HepG2 (cell line): ENCODE data around the gene GABRB1. TPM values are rescaled to one million over a fixed set of nuclear protein-coding genes. Genes with fewer than 3 reads are reported as not detected.

Experiments used
- ATAC-seq: fragments of 200-7000 bp; cut with Tn5 transposase; 3 replicates; pipeline ENCODE4 v1.9.1; 2020; ENCODE audit warnings: mild to moderate bottlenecking, moderate library complexity
- BruUV-seq: library from RNA; stranded (reverse); fragments of 400-500 nt; replicated peaks from 2 replicates; lab custom pipeline; 2021; lab: Mats Ljungman, UMichigan
- CTCF ChIA-PET: fragments of 300-600 bp; formaldehyde crosslinking; extraction: SDS; loops from one replicate; lab custom pipeline; 2021; ENCODE audit warnings: low total read pairs, inconsistent platforms, low intra/inter-chr PET ratio; lab: Yijun Ruan, JAX
- POLR2A ChIA-PET: fragments of 350-600 bp; sonication (Branson Sonifier 250); formaldehyde crosslinking; loops from one replicate; lab custom pipeline; 2020; ENCODE audit warnings: antibody characterized with exemption, inconsistent platforms; lab: Yijun Ruan, JAX
- DNase-seq: peaks from one replicate; pipeline ENCODE4 v3.0.0-alpha.2; 2015; ENCODE audit warnings: low spot score
- FAIRE-seq: peaks from 3 replicates; lab custom pipeline; 2011; peaks lifted over from hg19 to GRCh38; lab: Jason Lieb, UNC
- H2AFZ ChIP-seq: one replicate; pipeline ENCODE4 v1.6.1; 2011; ENCODE audit warnings: low read length, inconsistent platforms
- H3K27ac ChIP-seq: fragments of 300-600 bp; 3 replicates; pipeline ENCODE4 v1.8.0; 2011; ENCODE audit warnings: mixed run types, mild to moderate bottlenecking, mixed read lengths, low read length, inconsistent platforms; ENCODE audit not compliant: insufficient read depth; ENCODE audit errors: extremely low read length
- H3K27me3 ChIP-seq, 2 experiments: fragments of 200-600 bp in 1 of 2; 2 replicates in 1 of 2; 3 replicates in 1 of 2; pipeline versions ENCODE4 v1.6.0 to v1.8.0; 2011; ENCODE audit warnings: low read length in 2 of 2, mild to moderate bottlenecking in 2 of 2, moderate library complexity in 2 of 2, inconsistent platforms in 1 of 2; ENCODE audit not compliant: insufficient read depth in 2 of 2, control insufficient read depth in 1 of 2
- H3K36me3 ChIP-seq, 2 experiments: fragments of 200-600 bp in 1 of 2; replicated peaks in 1 of 2; 2 replicates in 1 of 2; 3 replicates in 1 of 2; pipeline versions ENCODE4 v1.5.1 to v1.8.0; 2011; ENCODE audit warnings: low read length in 2 of 2, inconsistent platforms in 1 of 2; ENCODE audit not compliant: insufficient read depth in 2 of 2, control insufficient read depth in 1 of 2
- H3K4me1 ChIP-seq: 2 replicates; pipeline ENCODE4 v1.5.1; 2012; ENCODE audit warnings: low read length, inconsistent platforms; ENCODE audit not compliant: insufficient read depth
- H3K4me2 ChIP-seq: 2 replicates; pipeline ENCODE4 v1.6.0; 2011; ENCODE audit warnings: low read depth, low read length, inconsistent platforms
- H3K4me3 ChIP-seq, 3 experiments: fragments of 200-600 bp in 1 of 3; sonication (generic), shearing (Covaris generic) in 1 of 3; replicated peaks in 1 of 3; 2 replicates each; pipeline ENCODE4 v1.5.1; 2011 to 2016; ENCODE audit warnings: low read length in 3 of 3, inconsistent platforms in 2 of 3, low read depth in 2 of 3, mild to moderate bottlenecking in 2 of 3, control low read depth in 1 of 3, mixed read lengths in 1 of 3; ENCODE audit not compliant: insufficient read depth in 1 of 3
- H3K79me2 ChIP-seq: one replicate; pipeline ENCODE4 v1.6.1; 2011; ENCODE audit warnings: low read length, inconsistent platforms; ENCODE audit not compliant: insufficient read depth
- H3K9ac ChIP-seq: 2 replicates; pipeline ENCODE4 v1.6.0; 2011; ENCODE audit warnings: mild to moderate bottlenecking, low read depth, low read length, inconsistent platforms; ENCODE audit not compliant: insufficient read depth
- H3K9me3 ChIP-seq: 2 replicates; pipeline ENCODE4 v1.5.1; 2012; ENCODE audit warnings: mild to moderate bottlenecking, low read length
- H4K20me1 ChIP-seq: 2 replicates; pipeline ENCODE4 v1.6.0; 2011; ENCODE audit warnings: inconsistent platforms, mild to moderate bottlenecking, low read length, moderate library complexity; ENCODE audit not compliant: insufficient read depth
- FOXA3 ChIP-seq: IDR thresholded peaks from 2 replicates; pipeline ENCODE4 v1.6.1; 2016; ENCODE audit warnings: missing genetic modification reagents, missing compliant biosample characterization
- GTF2F1 ChIP-seq: fragments of 150-350 bp; IDR thresholded peaks from 2 replicates; pipeline ENCODE4 v1.6.1; 2014; ENCODE audit warnings: low read length
- LCORL ChIP-seq, 2 experiments: fragments of 450-650 bp in 1 of 2; sonication (generic) in 1 of 2; formaldehyde crosslinking in 1 of 2; IDR thresholded peaks; 2 replicates each; pipeline versions ENCODE4 v1.5.0 to v1.6.1; 2017 to 2020; ENCODE audit warnings: antibody characterized with exemption in 1 of 2, missing genetic modification reagents in 1 of 2
- MTF2 ChIP-seq: sonication (generic); formaldehyde crosslinking; IDR thresholded peaks from 2 replicates; pipeline ENCODE4 v1.5.0; 2020; ENCODE audit warnings: missing genetic modification reagents, borderline replicate concordance
- NFKBIZ ChIP-seq: IDR thresholded peaks from 2 replicates; pipeline ENCODE4 v1.6.1; 2018; ENCODE audit warnings: missing genetic modification reagents, missing compliant biosample characterization
- RFXANK ChIP-seq: IDR thresholded peaks from 2 replicates; pipeline ENCODE4 v1.6.1; 2016
- TCF7L2 ChIP-seq: IDR thresholded peaks from 2 replicates; pipeline ENCODE4 v1.6.1; 2011; ENCODE audit warnings: mild to moderate bottlenecking, low read depth, low read length, moderate library complexity
- TGIF2 ChIP-seq: IDR thresholded peaks from 2 replicates; pipeline ENCODE4 v1.6.1; 2016; ENCODE audit warnings: control low read depth, missing compliant biosample characterization
- ZNF253 ChIP-seq: sonication (generic); formaldehyde crosslinking; IDR thresholded peaks from 2 replicates; pipeline ENCODE4 v1.8.0; 2022; ENCODE audit warnings: mild to moderate bottlenecking, missing genetic modification reagents, borderline replicate concordance
- ZNF326 ChIP-seq: sonication (generic); formaldehyde crosslinking; IDR thresholded peaks from 2 replicates; pipeline ENCODE4 v1.4.0; 2020; ENCODE audit warnings: missing genetic modification reagents, borderline replicate concordance
- ZNF343 ChIP-seq: sonication (generic); formaldehyde crosslinking; IDR thresholded peaks from 2 replicates; pipeline ENCODE4 v1.4.0; 2020; ENCODE audit warnings: mild to moderate bottlenecking, missing genetic modification reagents
- ZNF468 ChIP-seq: sonication (generic); formaldehyde crosslinking; IDR thresholded peaks from 2 replicates; pipeline ENCODE4 v1.8.0; 2022; ENCODE audit warnings: mild to moderate bottlenecking, moderate library complexity, missing genetic modification reagents
- WGBS: methylation state at CpG from one replicate; pipeline ENCODE4 v1.1.6; 2017; ENCODE audit warnings: low lambda C conversion rate; 5-methylcytosine and 5-hydroxymethylcytosine counted together
- in situ Hi-C: cut with HindIII; loops from 2 replicates; pipeline ENCODE4 v1.10.0; 2017; ENCODE audit warnings: low pct_unique_long_range_greater_than_20kb; ENCODE audit not compliant: extremely low pct_ligation_motif_present
- intact Hi-C: fragments of 100-400 bp; cut with micrococcal nuclease; formaldehyde crosslinking; loops from one replicate; pipeline ENCODE4 v1.10.0; 2022; ENCODE audit not compliant: unreplicated experiment
- polyA plus RNA-seq, 8 experiments: library from polyadenylated mRNA; depleted of rRNA in 3 of 8; stranded (reverse) in 7 of 8; unstranded in 1 of 8; fragments of >200 nt; fragmentation: Illumina TruSeq in 4 of 8; extraction: Trizol in 4 of 8; gene quantifications; 2 replicates each; pipeline versions ENCODE4 v1.2.1 to v1.2.3, GENCODE V29; 2011 to 2016; ENCODE audit warnings: low read depth in 4 of 8, missing spikeins in 1 of 8, mixed read lengths in 1 of 8; ENCODE audit not compliant: insufficient read depth in 1 of 8
- total RNA-seq, 5 experiments: library from RNA; depleted of rRNA; stranded (reverse); fragments of >200 nt; fragmentation: Illumina TruSeq; extraction: Trizol; gene quantifications; 2 replicates each; pipeline ENCODE4 v1.2.3, GENCODE V29; 2016; ENCODE audit warnings: low read depth in 1 of 5
- TF ChIP-seq, protein P1 (sequence below): IDR thresholded peaks from 2 replicates; pipeline ENCODE4 v1.6.1; 2016; ENCODE audit warnings: missing compliant biosample characterization, missing genetic modification reagents, borderline replicate concordance
- TF ChIP-seq, protein P2 (sequence below): sonication (generic); formaldehyde crosslinking; IDR thresholded peaks from 2 replicates; pipeline ENCODE4 v1.5.1; 2020; ENCODE audit warnings: missing genetic modification reagents, mild to moderate bottlenecking, borderline replicate concordance
- TF ChIP-seq, protein P3 (sequence below): sonication (generic); formaldehyde crosslinking; IDR thresholded peaks from 2 replicates; pipeline ENCODE4 v1.5.0; 2020; ENCODE audit warnings: missing genetic modification reagents, mild to moderate bottlenecking, borderline replicate concordance
- TF ChIP-seq, protein P4 (sequence below): sonication (generic); formaldehyde crosslinking; conservative IDR thresholded peaks from 2 replicates; pipeline ENCODE4 v1.8.0; 2022; ENCODE audit warnings: low read depth, missing genetic modification reagents
- TF ChIP-seq, protein P5 (sequence below): sonication (generic); formaldehyde crosslinking; IDR thresholded peaks from 2 replicates; pipeline ENCODE4 v1.4.0; 2020; ENCODE audit warnings: missing genetic modification reagents, mild to moderate bottlenecking, borderline replicate concordance

The GABRB1 gene
- total and polyA plus RNA-seq, 2 of the 13 experiments (the other 11 are each of a cell fraction or from before 2014, with no cell fraction given) = not detected

DNA sequence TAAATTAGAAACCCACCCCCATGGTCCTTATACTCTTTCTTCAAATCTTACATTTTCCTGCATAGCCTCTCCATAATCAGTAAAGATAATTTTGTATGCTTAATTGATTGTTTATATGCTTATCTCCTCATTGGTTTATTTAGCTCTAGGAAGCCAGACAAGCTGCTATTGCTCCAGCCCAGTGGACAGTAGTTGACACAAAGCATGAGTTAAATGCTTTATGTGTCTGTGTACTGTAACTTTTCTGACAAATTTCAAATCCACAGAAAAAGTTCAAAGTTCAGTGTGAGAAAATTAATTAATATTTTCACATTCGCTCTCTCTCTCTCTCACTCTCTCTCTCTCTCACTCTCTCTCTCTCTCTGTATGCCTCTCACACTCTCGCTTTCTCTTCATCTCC lies 181.7 kb downstream of the GABRB1 start (continued):
- TF ChIP-seq, protein P1, sequence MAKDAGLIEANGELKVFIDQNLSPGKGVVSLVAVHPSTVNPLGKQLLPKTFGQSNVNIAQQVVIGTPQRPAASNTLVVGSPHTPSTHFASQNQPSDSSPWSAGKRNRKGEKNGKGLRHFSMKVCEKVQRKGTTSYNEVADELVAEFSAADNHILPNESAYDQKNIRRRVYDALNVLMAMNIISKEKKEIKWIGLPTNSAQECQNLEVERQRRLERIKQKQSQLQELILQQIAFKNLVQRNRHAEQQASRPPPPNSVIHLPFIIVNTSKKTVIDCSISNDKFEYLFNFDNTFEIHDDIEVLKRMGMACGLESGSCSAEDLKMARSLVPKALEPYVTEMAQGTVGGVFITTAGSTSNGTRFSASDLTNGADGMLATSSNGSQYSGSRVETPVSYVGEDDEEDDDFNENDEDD = no peak
- no peak for TF ChIP-seq MTF2 (CRISPR knock-in tag)
- no peak for TF ChIP-seq ZNF253
- no peak for TF ChIP-seq ZNF326 (CRISPR knock-in tag)
- TF ChIP-seq, protein P2, sequence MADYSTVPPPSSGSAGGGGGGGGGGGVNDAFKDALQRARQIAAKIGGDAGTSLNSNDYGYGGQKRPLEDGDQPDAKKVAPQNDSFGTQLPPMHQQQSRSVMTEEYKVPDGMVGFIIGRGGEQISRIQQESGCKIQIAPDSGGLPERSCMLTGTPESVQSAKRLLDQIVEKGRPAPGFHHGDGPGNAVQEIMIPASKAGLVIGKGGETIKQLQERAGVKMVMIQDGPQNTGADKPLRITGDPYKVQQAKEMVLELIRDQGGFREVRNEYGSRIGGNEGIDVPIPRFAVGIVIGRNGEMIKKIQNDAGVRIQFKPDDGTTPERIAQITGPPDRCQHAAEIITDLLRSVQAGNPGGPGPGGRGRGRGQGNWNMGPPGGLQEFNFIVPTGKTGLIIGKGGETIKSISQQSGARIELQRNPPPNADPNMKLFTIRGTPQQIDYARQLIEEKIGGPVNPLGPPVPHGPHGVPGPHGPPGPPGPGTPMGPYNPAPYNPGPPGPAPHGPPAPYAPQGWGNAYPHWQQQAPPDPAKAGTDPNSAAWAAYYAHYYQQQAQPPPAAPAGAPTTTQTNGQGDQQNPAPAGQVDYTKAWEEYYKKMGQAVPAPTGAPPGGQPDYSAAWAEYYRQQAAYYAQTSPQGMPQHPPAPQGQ (CRISPR knock-in tag) = no peak

DNA sequence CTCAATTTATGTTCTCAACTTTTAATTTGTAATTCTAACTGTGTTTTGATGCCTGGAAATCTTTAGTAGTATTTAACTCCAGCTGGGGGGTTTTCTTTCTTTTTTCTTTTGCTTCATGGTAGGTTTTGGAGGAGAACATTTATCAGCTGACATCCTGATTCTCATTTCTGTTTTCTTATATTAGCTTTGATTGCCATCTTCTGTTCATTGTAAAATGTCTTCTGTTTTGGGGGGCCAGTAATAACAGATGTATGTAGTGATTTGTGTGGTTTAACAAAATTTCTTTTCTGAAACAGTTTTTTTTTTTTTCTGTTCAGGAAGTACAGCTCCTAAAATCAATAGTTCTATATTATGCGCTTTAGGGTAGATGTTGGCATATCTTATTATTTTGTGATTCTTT lies 182.2 kb downstream of the GABRB1 start:
- no peaks in the 10 kb centered on the region for H3K79me2 ChIP-seq
- FAIRE-seq (no peak), ATAC-seq (no peak), DNase-seq (no peak)
- no peak overlapping the region for H3K27ac ChIP-seq
- H3K4me2 ChIP-seq = no peak overlapping the region
- no peak overlapping the region for H3K9ac ChIP-seq
- no peaks in the 10 kb centered on the region for H3K9me3 ChIP-seq
- no peaks in the 10 kb centered on the region for H4K20me1 ChIP-seq
- WGBS = 98% methylated on average over 1 of the region's 1 CpG
- ChIA-PET POLR2A (no interaction called here), CTCF (no interaction called here)
- intact Hi-C loops (no loop called here), in situ Hi-C loops (no loop called here)
- no peak overlapping the region for H3K4me3 ChIP-seq
- no TSS peak for BruUV-seq
- H3K4me1 ChIP-seq = no peaks in the 10 kb centered on the region
- no peaks in the 10 kb centered on the region for H3K27me3 ChIP-seq
- no peak overlapping the region for H2AFZ ChIP-seq
- H3K36me3 ChIP-seq = no peaks in the 10 kb centered on the region
- TF ChIP-seq, protein P3, sequence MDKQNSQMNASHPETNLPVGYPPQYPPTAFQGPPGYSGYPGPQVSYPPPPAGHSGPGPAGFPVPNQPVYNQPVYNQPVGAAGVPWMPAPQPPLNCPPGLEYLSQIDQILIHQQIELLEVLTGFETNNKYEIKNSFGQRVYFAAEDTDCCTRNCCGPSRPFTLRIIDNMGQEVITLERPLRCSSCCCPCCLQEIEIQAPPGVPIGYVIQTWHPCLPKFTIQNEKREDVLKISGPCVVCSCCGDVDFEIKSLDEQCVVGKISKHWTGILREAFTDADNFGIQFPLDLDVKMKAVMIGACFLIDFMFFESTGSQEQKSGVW = no peak
- TF ChIP-seq FOXA3 (no peak), TGIF2 (CRISPR knock-in tag) (no peak), GTF2F1 (no peak), ZNF468 (CRISPR knock-in tag) (no peak), NFKBIZ (CRISPR knock-in tag) (no peak), TCF7L2 (no peak), LCORL (IDR thresholded peaks at IDR 0.05) (no peak), LCORL (CRISPR knock-in tag; IDR thresholded peaks at IDR 0.05) (no peak), ZNF343 (CRISPR knock-in tag) (no peak), RFXANK (CRISPR knock-in tag) (no peak)
- TF ChIP-seq, protein P4, sequence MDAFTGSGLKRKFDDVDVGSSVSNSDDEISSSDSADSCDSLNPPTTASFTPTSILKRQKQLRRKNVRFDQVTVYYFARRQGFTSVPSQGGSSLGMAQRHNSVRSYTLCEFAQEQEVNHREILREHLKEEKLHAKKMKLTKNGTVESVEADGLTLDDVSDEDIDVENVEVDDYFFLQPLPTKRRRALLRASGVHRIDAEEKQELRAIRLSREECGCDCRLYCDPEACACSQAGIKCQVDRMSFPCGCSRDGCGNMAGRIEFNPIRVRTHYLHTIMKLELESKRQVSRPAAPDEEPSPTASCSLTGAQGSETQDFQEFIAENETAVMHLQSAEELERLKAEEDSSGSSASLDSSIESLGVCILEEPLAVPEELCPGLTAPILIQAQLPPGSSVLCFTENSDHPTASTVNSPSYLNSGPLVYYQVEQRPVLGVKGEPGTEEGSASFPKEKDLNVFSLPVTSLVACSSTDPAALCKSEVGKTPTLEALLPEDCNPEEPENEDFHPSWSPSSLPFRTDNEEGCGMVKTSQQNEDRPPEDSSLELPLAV (CRISPR knock-in tag) = no peak
- TF ChIP-seq, protein P5, sequence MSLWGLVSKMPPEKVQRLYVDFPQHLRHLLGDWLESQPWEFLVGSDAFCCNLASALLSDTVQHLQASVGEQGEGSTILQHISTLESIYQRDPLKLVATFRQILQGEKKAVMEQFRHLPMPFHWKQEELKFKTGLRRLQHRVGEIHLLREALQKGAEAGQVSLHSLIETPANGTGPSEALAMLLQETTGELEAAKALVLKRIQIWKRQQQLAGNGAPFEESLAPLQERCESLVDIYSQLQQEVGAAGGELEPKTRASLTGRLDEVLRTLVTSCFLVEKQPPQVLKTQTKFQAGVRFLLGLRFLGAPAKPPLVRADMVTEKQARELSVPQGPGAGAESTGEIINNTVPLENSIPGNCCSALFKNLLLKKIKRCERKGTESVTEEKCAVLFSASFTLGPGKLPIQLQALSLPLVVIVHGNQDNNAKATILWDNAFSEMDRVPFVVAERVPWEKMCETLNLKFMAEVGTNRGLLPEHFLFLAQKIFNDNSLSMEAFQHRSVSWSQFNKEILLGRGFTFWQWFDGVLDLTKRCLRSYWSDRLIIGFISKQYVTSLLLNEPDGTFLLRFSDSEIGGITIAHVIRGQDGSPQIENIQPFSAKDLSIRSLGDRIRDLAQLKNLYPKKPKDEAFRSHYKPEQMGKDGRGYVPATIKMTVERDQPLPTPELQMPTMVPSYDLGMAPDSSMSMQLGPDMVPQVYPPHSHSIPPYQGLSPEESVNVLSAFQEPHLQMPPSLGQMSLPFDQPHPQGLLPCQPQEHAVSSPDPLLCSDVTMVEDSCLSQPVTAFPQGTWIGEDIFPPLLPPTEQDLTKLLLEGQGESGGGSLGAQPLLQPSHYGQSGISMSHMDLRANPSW = no peak
